Ovary (tissue), 9 donors: Measurements from ENCODE around the gene NSF. TPM values are rescaled to one million over a fixed set of nuclear protein-coding genes. Genes with fewer than 3 reads are reported as not detected.

Experiments
- DNase-seq, 5 donors: peaks; one replicate each; pipeline ENCODE4 v3.0.0-alpha.2; 2019 to 2020
- H3K27ac ChIP-seq, 2 donors: fragments of 200-600 bp; one replicate each; pipeline versions ENCODE4 v1.5.1 to v1.8.0; 2019 to 2022
- H3K27me3 ChIP-seq: fragments of 200-600 bp; one replicate; pipeline ENCODE4 v1.8.0; 2022
- H3K36me3 ChIP-seq: fragments of 200-600 bp; sonication (generic); one replicate; pipeline ENCODE4 v1.5.1; 2019
- H3K4me1 ChIP-seq: one replicate; pipeline ENCODE4 v1.8.1; 2013; ENCODE audit warnings: mild to moderate bottlenecking, moderate library complexity; ENCODE audit not compliant: insufficient read depth
- H3K4me3 ChIP-seq: fragments of 200-600 bp; sonication (generic); one replicate; pipeline ENCODE4 v1.5.1; 2017
- H3K9me3 ChIP-seq, 2 donors: fragments of 200-600 bp in 1 of 2; sonication (generic) in 1 of 2; one replicate each; pipeline versions ENCODE4 v1.5.1 to v1.8.1; 2013 to 2019; ENCODE audit warnings: mild to moderate bottlenecking in 1 of 2, moderate library complexity in 1 of 2
- EP300 ChIP-seq: sonication (generic); formaldehyde crosslinking; IDR thresholded peaks from one replicate; pipeline ENCODE4 v1.6.1; 2017; ENCODE audit warnings: antibody characterized with exemption
- POLR2A ChIP-seq: fragments of 450-650 bp; IDR thresholded peaks from one replicate; pipeline ENCODE4 v1.6.1; 2017; ENCODE audit warnings: antibody characterized with exemption, mild to moderate bottlenecking, moderate library complexity
- WGBS, 3 donors: extraction: QIAGEN DNeasy Blood & Tissue Kit in 1 of 3; methylation state at CpG; one replicate each; pipeline versions ENCODE4 v1.1.5 to v1.1.7; 2013 to 2017; 5-methylcytosine and 5-hydroxymethylcytosine counted together
- intact Hi-C, 4 donors: fragments of 100-400 bp; cut with DNase I; formaldehyde crosslinking; loops; one replicate each; pipeline versions ENCODE4 v1.11.0 to v1.15.1; 2022 to 2023
- polyA plus RNA-seq, 2 donors: library from polyadenylated mRNA; stranded (reverse); fragments of 200-250 nt in 1 of 2; fragments of 350-450 nt in 1 of 2; fragmentation: Illumina TruSeq in 1 of 2; extraction: RNeasy Lipid Tissue Mini Kit (QIAGEN cat#74804) in 1 of 2; gene quantifications; one replicate each; pipeline ENCODE4 v1.2.3, GENCODE V29; 2013 to 2014
- total RNA-seq, 7 donors: library from RNA; depleted of rRNA in 2 of 7; stranded (reverse); fragments of >200 nt in 2 of 7; fragmentation: NEBNext Ultra II Directional in 3 of 7; extraction: Animal tissue kit (Norgen Biotek cat#: 25700) in 3 of 7; gene quantifications; one replicate each; pipeline versions ENCODE4 v1.1.0 to v1.2.4, GENCODE V29; 2016 to 2023
- TF ChIP-seq, protein P1 (sequence below), 3 donors: fragments of 450-650 bp in 2 of 3; fragments of 200-600 bp in 1 of 3; IDR thresholded peaks; one replicate each; pipeline versions ENCODE4 v1.5.1 to v1.8.0; 2016 to 2022; ENCODE audit warnings: antibody characterized with exemption in 3 of 3, mild to moderate bottlenecking in 1 of 3
- donor health status: DM: no; HTN: no; CAD: no; lungs with moderate emphysema.
- donor health status: DM: no; HTN: no; CAD: no.
- donor health status: Bipolar disorder and iron deficiency.
- donor health status: DM: yes; HTN: yes; CAD: no.
- donor health status: DM: no; HTN: no; CAD: no.
- donor health status: DM: yes; HTN: yes; CAD: no.

NSF gene
- total and polyA plus RNA-seq, 9 donors, result 6.6 to 33.3 (median 19.6) TPM

DNA sequence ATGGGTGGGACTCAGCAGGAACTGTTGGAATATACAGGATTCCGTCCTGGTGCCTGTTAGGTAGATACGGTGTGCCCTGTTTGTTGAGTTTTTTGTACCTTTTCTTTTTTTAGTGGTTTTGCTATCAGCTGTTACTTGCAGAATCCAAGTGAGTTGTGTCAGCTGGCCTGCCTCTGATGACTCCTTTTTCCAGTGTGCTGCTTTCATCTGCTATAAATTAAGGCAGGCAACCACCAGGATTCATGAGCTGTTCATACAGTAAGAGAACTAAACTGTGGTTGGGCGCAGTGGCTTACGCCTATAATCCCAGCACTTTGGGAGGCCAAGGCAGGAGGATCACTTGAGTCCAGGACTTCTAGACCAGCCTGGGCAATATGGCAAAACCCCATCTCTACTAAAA, 148.1 kb downstream of the NSF start:
- WGBS, 3 donors, result 96 to 97% (median 97%) methylated on average over 4 of the region's 4 CpGs
- Histone ChIP-seq H3K4me1 (no peaks in the 10 kb centered on the region), H3K36me3 (no peaks in the 10 kb centered on the region), H3K4me3 (no peak overlapping the region), H3K27me3 (no peaks in the 10 kb centered on the region), H3K27ac (no peak overlapping the region), H3K9me3 (no peaks in the 10 kb centered on the region)
- no peak for TF ChIP-seq POLR2A
- no peak for TF ChIP-seq EP300
- TF ChIP-seq, protein P1, sequence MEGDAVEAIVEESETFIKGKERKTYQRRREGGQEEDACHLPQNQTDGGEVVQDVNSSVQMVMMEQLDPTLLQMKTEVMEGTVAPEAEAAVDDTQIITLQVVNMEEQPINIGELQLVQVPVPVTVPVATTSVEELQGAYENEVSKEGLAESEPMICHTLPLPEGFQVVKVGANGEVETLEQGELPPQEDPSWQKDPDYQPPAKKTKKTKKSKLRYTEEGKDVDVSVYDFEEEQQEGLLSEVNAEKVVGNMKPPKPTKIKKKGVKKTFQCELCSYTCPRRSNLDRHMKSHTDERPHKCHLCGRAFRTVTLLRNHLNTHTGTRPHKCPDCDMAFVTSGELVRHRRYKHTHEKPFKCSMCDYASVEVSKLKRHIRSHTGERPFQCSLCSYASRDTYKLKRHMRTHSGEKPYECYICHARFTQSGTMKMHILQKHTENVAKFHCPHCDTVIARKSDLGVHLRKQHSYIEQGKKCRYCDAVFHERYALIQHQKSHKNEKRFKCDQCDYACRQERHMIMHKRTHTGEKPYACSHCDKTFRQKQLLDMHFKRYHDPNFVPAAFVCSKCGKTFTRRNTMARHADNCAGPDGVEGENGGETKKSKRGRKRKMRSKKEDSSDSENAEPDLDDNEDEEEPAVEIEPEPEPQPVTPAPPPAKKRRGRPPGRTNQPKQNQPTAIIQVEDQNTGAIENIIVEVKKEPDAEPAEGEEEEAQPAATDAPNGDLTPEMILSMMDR (IDR thresholded peaks at IDR 0.05), result no peak
- intact Hi-C loops, result no loop called here
- no peak for DNase-seq

DNA sequence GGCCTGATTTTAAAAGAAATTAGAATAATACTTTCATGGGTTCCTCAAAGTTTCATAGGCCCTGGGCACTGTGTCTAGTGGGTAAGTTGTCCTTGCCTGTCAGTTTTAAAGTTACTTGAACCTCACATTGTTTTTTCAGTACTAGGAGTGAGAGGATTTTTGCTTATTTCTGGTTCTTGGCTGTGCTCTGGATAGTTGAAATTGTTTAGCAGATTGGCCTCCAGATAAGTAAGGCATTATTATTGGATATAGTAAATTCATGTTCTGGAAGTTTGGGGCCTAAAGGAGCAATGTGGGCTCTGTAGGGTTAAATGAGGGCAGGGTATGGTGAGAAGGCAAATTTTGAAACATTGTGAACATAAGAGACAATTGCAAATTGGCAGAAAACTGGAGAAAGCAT, 149.5 kb downstream of the NSF start:
- Histone ChIP-seq H3K9me3 (no peaks in the 10 kb centered on the region), H3K27ac (no peak overlapping the region), H3K4me3 (no peak overlapping the region), H3K4me1 (no peaks in the 10 kb centered on the region), H3K27me3 (no peaks in the 10 kb centered on the region), H3K36me3 (no peaks in the 10 kb centered on the region)
- intact Hi-C loops, result no loop called here
- no peak for TF ChIP-seq POLR2A
- no peak for TF ChIP-seq EP300
- TF ChIP-seq, protein P1 (IDR thresholded peaks at IDR 0.05), result no peak
- no peak for DNase-seq

DNA sequence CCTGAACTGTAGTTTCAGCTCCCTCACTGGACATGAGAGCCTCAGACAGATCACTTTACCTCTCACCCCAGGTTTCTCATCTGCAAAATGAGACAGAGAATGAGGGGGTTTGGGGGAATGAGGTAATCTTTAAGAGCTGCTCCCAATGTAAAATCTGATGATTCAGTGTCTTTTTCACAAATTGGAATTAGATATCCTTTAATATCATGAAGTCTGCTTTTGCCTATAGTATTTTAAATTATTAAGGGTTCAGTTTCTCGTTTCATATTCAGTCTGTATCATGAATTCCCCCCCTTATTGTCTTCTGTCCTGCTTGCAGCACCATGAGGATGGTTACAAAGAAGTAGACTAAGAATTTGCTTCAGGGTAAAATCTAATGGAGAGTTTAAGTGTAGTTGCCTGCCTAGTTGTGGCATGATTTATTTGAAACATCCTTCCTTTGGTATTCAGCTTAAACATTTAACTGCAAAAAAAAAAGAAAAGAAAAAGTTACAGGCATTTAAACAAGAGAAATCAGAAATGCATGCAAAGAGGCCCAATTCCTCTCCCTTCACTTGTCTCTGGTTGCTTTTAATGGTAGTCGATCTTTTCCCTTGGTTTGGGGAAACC, 150.8 kb downstream of the NSF start:
- Histone ChIP-seq H3K27ac (no peak overlapping the region), H3K4me1 (no peaks in the 10 kb centered on the region), H3K9me3 (no peaks in the 10 kb centered on the region), H3K36me3 (no peaks in the 10 kb centered on the region), H3K4me3 (no peak overlapping the region), H3K27me3 (no peaks in the 10 kb centered on the region)
- WGBS, 3 donors, result 82 to 89% (median 88%) methylated on average over 2 of the region's 2 CpGs
- no peak for TF ChIP-seq EP300
- TF ChIP-seq, protein P1 (IDR thresholded peaks at IDR 0.05), result no peak
- TF ChIP-seq POLR2A, result no peak
- intact Hi-C loops, result no loop called here
- DNase-seq, result no peak

DNA sequence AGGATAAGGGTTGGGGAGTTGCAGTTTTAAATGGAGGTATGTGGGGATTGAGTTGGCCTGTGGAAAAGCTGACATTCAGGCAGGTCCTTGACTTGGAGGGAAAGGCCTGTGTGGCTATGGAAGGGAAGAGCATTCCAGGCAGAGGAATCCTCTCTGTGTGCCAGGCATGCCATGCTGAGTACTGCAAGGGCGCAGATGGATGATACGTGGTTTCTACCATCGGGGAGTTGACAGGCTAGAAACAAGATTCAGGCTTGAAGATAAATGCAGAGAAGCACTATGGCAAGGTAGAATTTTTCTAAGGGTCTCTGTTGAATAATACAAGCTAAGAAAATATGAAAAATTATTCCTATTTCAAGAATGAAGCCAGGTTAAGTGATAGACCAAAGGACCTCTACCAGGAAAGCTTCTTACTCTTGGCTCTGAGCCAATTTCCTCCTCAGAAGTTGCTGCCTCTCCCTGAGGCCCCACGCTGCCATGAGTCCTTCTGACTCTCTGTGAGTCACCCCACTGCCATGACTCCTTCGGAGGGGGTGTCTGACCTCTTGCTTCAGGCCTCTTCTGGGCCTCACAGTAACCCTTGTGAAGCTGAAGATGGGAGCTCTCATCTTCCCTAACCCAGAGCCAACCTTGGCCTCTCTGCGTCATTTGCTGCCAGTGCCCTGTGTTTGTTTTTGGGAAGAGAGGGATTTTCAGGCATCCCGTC, 152.2 kb downstream of the NSF start:
- H3K27me3 ChIP-seq, result no peaks in the 10 kb centered on the region

DNA sequence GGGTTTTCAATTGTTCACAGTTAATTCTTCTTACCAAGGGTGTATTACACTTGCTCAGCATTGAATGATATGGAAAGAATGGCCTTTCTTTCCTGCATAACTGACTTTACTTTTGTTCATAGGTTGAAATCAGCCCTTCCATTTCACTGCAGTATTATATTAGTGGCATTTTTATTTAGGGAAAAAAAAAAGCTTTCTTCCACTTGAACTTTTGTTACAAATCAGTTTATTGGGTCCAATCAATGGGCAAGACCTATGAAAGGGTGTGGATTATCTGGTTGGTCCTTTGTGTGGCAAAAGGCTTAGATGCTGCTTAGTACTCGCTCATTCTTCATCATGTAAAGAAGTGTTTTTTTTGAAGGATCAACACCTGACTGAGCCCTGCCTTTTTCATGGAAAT, 154.0 kb downstream of the NSF start:
- Histone ChIP-seq H3K4me3 (no peak overlapping the region), H3K36me3 (no peaks in the 10 kb centered on the region), H3K27ac (no peak overlapping the region), H3K4me1 (no peaks in the 10 kb centered on the region), H3K9me3 (no peaks in the 10 kb centered on the region), H3K27me3 (no peaks in the 10 kb centered on the region)
- no peak for DNase-seq
- no peak for TF ChIP-seq POLR2A
- TF ChIP-seq EP300, result no peak
- TF ChIP-seq, protein P1 (IDR thresholded peaks at IDR 0.05), result no peak
- intact Hi-C loops, result no loop called here
- 86 to 100% (median 98%) methylated on average over 1 of the region's 1 CpG for WGBS, 3 donors

More for the DNA sequence above, 152.2 kb downstream of the NSF start:
- DNase-seq, result no peak
- WGBS, 3 donors, result 63 to 78% (median 76%) methylated on average over 7 of the region's 7 CpGs
- intact Hi-C loops, result no loop called here
- Histone ChIP-seq H3K9me3 (no peaks in the 10 kb centered on the region), H3K4me1 (no peaks in the 10 kb centered on the region), H3K36me3 (no peaks in the 10 kb centered on the region), H3K4me3 (no peak overlapping the region), H3K27ac (no peak overlapping the region)
- TF ChIP-seq EP300, result no peak
- TF ChIP-seq POLR2A, result no peak
